Fibroblast of lung (primary cell): ENCODE data around the gene ADCY4. TPM values are rescaled to one million over a fixed set of nuclear protein-coding genes. Genes with fewer than 3 reads are reported as not detected.
A peak's percentile ranks its signal among the peaks of the same experiment; 100 is the strongest.
"Not testable (repeated sequence)": the region's sequence is repeated elsewhere in the genome, so short reads cannot be mapped to it uniquely, and the experiment has no call there.

Experiments used
- DNase-seq, 2 donors: peaks; one replicate each; pipeline versions ENCODE4 v3.0.0 to v3.0.0-alpha.2; 2010; ENCODE audit warnings: low read depth in 2 of 2
- H2AFZ ChIP-seq: 2 replicates; pipeline ENCODE4 v1.5.1; 2012; ENCODE audit warnings: low read length, control low read depth, inconsistent platforms
- H3K27ac ChIP-seq: 2 replicates; pipeline ENCODE4 v1.5.1; 2011; ENCODE audit warnings: low read length, control low read depth; ENCODE audit not compliant: insufficient read depth
- H3K27me3 ChIP-seq: 2 replicates; pipeline ENCODE4 v1.5.1; 2011; ENCODE audit warnings: mild to moderate bottlenecking, low read length; ENCODE audit not compliant: control insufficient read depth, insufficient read depth
- H3K36me3 ChIP-seq: 2 replicates; pipeline ENCODE4 v1.5.1; 2011; ENCODE audit warnings: low read length; ENCODE audit not compliant: control insufficient read depth, insufficient read depth
- H3K4me1 ChIP-seq: 2 replicates; pipeline ENCODE4 v1.5.1; 2011; ENCODE audit warnings: low read length; ENCODE audit not compliant: control insufficient read depth, insufficient read depth; ENCODE audit errors: extremely low read depth
- H3K4me2 ChIP-seq: 2 replicates; pipeline ENCODE4 v1.5.1; 2011; ENCODE audit warnings: low read length, control low read depth; ENCODE audit not compliant: insufficient read depth; ENCODE audit errors: extremely low read depth
- H3K4me3 ChIP-seq, 4 experiments: fragments of 200-600 bp in 1 of 4; sonication (generic) in 1 of 4; replicated peaks in 1 of 4; 2 replicates each; pipeline ENCODE4 v1.5.1; 2011 to 2016; ENCODE audit warnings: low read length in 4 of 4, low read depth in 3 of 4, mild to moderate bottlenecking in 3 of 4, control low read depth in 2 of 4, inconsistent platforms in 1 of 4, mixed read lengths in 1 of 4; ENCODE audit not compliant: insufficient read depth in 1 of 4; ENCODE audit errors: control extremely low read depth in 1 of 4
- H3K79me2 ChIP-seq: 2 replicates; pipeline ENCODE4 v1.5.1; 2012; ENCODE audit warnings: mild to moderate bottlenecking, low read length, inconsistent platforms; ENCODE audit not compliant: control insufficient read depth, insufficient read depth
- H3K9ac ChIP-seq: 2 replicates; pipeline ENCODE4 v1.5.1; 2011; ENCODE audit warnings: mild to moderate bottlenecking, low read length, control low read depth; ENCODE audit not compliant: insufficient read depth
- H3K9me3 ChIP-seq: 2 replicates; pipeline ENCODE4 v1.5.1; 2012; ENCODE audit warnings: low read depth, low read length; ENCODE audit not compliant: control insufficient read depth, insufficient read depth
- H4K20me1 ChIP-seq: 2 replicates; pipeline ENCODE4 v1.5.1; 2011; ENCODE audit warnings: low read length; ENCODE audit not compliant: control insufficient read depth, insufficient read depth; ENCODE audit errors: extremely low read depth
- EZH2 ChIP-seq: IDR thresholded peaks from 2 replicates; pipeline ENCODE4 v1.5.1; 2012; ENCODE audit warnings: low read length, control low read depth, mild to moderate bottlenecking; ENCODE audit errors: missing control alignments
- polyA plus RNA-seq, 2 donors: library from polyadenylated mRNA; depleted of rRNA in 1 of 2; stranded (reverse) in 1 of 2; unstranded in 1 of 2; fragments of >200 nt; gene quantifications; 2 replicates each; pipeline ENCODE4 v1.2.1, GENCODE V29; 2011 to 2012; ENCODE audit warnings: missing spikeins in 1 of 2
- total RNA-seq: library from RNA; depleted of rRNA; stranded (reverse); fragments of >200 nt; gene quantifications from 2 replicates; pipeline ENCODE4 v1.2.1, GENCODE V29; 2014
- TF ChIP-seq, protein P1 (sequence below), 2 donors: IDR thresholded peaks in 1 of 2; conservative IDR thresholded peaks in 1 of 2; 1 replicate in 1 of 2; 2 replicates in 1 of 2; pipeline ENCODE4 v1.5.1; 2011 to 2012; ENCODE audit warnings: low read length in 2 of 2, control low read depth in 1 of 2, inconsistent platforms in 1 of 2, low read depth in 1 of 2, mild to moderate bottlenecking in 1 of 2

The ADCY4 gene
- total and polyA plus RNA-seq, 2 donors (not counting 1 experiment from before 2014, with no cell fraction given), result 1.4 to 7.4 TPM

GRCh38 chr14:24376448-24377070 lies 41.7 kb upstream of the ADCY4 start:
- DNase-seq, result no peak
- Histone ChIP-seq H3K4me2 (no peak overlapping the region), H3K4me3 (no peak overlapping the region), H3K9ac (no peak overlapping the region), H3K79me2 (no peaks in the 10 kb centered on the region), H3K9me3 (no peaks in the 10 kb centered on the region), H4K20me1 (no peaks in the 10 kb centered on the region), H3K4me1 (peaks cover 6% of the 10 kb centered on the region), H2AFZ (no peak overlapping the region), H3K27me3 (no peaks in the 10 kb centered on the region), H3K36me3 (peaks cover 36% of the 10 kb centered on the region), H3K27ac (no peak overlapping the region)
- TF ChIP-seq EZH2, result no peak
- TF ChIP-seq, protein P1, sequence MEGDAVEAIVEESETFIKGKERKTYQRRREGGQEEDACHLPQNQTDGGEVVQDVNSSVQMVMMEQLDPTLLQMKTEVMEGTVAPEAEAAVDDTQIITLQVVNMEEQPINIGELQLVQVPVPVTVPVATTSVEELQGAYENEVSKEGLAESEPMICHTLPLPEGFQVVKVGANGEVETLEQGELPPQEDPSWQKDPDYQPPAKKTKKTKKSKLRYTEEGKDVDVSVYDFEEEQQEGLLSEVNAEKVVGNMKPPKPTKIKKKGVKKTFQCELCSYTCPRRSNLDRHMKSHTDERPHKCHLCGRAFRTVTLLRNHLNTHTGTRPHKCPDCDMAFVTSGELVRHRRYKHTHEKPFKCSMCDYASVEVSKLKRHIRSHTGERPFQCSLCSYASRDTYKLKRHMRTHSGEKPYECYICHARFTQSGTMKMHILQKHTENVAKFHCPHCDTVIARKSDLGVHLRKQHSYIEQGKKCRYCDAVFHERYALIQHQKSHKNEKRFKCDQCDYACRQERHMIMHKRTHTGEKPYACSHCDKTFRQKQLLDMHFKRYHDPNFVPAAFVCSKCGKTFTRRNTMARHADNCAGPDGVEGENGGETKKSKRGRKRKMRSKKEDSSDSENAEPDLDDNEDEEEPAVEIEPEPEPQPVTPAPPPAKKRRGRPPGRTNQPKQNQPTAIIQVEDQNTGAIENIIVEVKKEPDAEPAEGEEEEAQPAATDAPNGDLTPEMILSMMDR (conservative IDR thresholded peaks at IDR 0.05 in 1 of 2, IDR thresholded peaks at IDR 0.05 in 1 of 2; ENCODE audit: low read depth in 1 of 2, low read length in 2 of 2), result no peak

DNA sequence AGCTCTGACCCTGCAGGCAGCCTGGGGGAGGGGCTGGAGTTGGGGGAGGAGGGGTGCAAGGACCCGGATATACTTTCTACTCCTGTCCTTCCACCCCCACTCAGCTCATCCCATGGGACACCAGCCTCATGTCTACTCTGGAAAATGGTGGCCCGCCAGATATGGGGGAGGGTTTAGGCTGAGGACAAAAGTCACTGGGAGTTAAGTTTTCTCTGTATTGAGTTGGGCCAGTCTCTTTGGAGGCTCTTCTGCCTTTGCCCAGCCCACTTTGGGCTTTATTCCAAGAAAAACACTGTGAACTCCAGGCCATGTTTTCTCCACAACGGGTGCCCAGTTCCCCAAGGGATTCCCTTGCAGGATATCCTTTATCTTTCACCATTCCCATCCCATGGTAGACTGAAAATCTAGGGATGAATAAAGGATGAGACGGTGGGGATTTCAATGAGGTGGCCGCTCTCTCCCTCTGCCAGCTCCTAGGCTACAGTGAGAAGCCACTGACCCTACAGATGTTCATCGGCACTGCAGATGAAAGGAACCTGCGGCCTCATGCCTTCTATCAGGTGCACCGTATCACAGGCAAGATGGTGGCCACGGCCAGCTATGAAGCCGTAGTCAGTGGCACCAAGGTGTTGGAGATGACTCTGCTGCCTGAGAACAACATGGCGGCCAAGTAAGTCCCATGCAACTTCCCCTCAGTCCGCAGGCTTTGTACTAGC lies 38.0 kb upstream of the ADCY4 start:
- H3K27ac ChIP-seq, result no peak overlapping the region
- DNase-seq, result peak in 1 of 2 donors; percentile 38
- no peaks in the 10 kb centered on the region for H3K27me3 ChIP-seq
- peaks cover 19% of the 10 kb centered on the region for H3K4me1 ChIP-seq
- peaks cover 33% of the 10 kb centered on the region for H3K36me3 ChIP-seq
- H2AFZ ChIP-seq, result no peak overlapping the region
- TF ChIP-seq, protein P1 (conservative IDR thresholded peaks at IDR 0.05 in 1 of 2, IDR thresholded peaks at IDR 0.05 in 1 of 2; ENCODE audit: low read depth in 1 of 2, low read length in 2 of 2), result no peak
- no peak for TF ChIP-seq EZH2
- H3K4me3 ChIP-seq, result no peak overlapping the region
- H3K4me2 ChIP-seq, result no peak overlapping the region
- no peaks in the 10 kb centered on the region for H4K20me1 ChIP-seq
- H3K79me2 ChIP-seq, result peaks cover 9% of the 10 kb centered on the region
- no peak overlapping the region for H3K9ac ChIP-seq
- no peaks in the 10 kb centered on the region for H3K9me3 ChIP-seq

DNA sequence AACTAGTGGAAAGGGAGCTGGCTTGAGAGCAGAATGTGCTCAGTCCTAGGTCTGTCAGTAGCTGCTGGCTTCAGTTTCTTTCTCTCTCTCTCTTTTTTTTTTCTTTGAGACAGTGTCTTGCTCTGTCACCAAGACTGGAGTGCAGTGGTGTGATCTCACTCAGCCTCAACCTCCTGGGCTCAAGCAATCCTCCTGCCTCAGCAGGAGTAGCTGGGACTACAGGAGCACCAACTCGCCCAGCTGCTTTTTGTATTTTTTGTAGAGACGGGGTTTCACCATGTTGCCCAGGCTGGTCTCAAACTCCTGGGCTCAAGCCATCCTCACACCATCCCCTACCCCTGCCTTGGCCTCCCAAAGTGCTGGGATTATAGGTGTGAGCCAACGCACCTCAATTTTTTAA lies 36.7 kb upstream of the ADCY4 start:
- Histone ChIP-seq H3K4me3 (peak overlapping the region in 1 of 4 experiments; percentile 100), H3K4me2 (peak overlapping the region; percentile 15), H3K4me1 (peaks cover 23% of the 10 kb centered on the region), H3K36me3 (peaks cover 26% of the 10 kb centered on the region)
- DNase-seq, H3K27ac ChIP-seq, H3K79me2 ChIP-seq, H3K9ac ChIP-seq, H4K20me1 ChIP-seq, H2AFZ ChIP-seq, H3K27me3 ChIP-seq, H3K9me3 ChIP-seq: not testable (repeated sequence)
